Osteocyte (in vitro differentiated cells): Measurements from ENCODE around the gene TYRO3. TPM values are rescaled to one million over a fixed set of nuclear protein-coding genes. Genes with fewer than 3 reads are reported as not detected.

Experiments
- DNase-seq: peaks from one replicate; pipeline ENCODE4 v3.0.0; 2021; ENCODE audit warnings: mixed read lengths; ENCODE audit not compliant: unreplicated experiment; ENCODE audit errors: extremely low spot score
- H3K27ac Mint-ChIP-seq: one replicate; pipeline ENCODE4 v1.8.0; 2021; ENCODE audit warnings: mild to moderate bottlenecking, mixed read lengths; ENCODE audit not compliant: unreplicated experiment
- H3K27me3 Mint-ChIP-seq: one replicate; pipeline ENCODE4 v1.8.0; 2021; ENCODE audit warnings: mixed read lengths; ENCODE audit not compliant: unreplicated experiment
- H3K36me3 Mint-ChIP-seq: one replicate; pipeline ENCODE4 v1.8.0; 2021; ENCODE audit warnings: mixed read lengths; ENCODE audit not compliant: unreplicated experiment
- H3K4me1 Mint-ChIP-seq: one replicate; pipeline ENCODE4 v1.8.0; 2021; ENCODE audit warnings: mixed read lengths; ENCODE audit not compliant: unreplicated experiment
- H3K4me3 Mint-ChIP-seq: one replicate; pipeline ENCODE4 v1.8.0; 2021; ENCODE audit warnings: mild to moderate bottlenecking, moderate library complexity, mixed read lengths; ENCODE audit not compliant: unreplicated experiment
- H3K9me3 Mint-ChIP-seq: one replicate; pipeline ENCODE4 v1.8.0; 2021; ENCODE audit warnings: mixed read lengths; ENCODE audit not compliant: unreplicated experiment
- total RNA-seq: library from RNA; stranded (reverse); gene quantifications from 2 replicates; pipeline ENCODE4 v1.2.1, GENCODE V29; 2021
- TF ChIP-seq, protein P1 (sequence below): fragments of 200-600 bp; sonication (generic); IDR thresholded peaks from 2 replicates; pipeline ENCODE4 v1.5.0; 2021; ENCODE audit warnings: antibody characterized with exemption, mild to moderate bottlenecking, moderate library complexity

The TYRO3 gene
- total RNA-seq, 1 donor from 2014 or later: 8.1 TPM

DNA sequence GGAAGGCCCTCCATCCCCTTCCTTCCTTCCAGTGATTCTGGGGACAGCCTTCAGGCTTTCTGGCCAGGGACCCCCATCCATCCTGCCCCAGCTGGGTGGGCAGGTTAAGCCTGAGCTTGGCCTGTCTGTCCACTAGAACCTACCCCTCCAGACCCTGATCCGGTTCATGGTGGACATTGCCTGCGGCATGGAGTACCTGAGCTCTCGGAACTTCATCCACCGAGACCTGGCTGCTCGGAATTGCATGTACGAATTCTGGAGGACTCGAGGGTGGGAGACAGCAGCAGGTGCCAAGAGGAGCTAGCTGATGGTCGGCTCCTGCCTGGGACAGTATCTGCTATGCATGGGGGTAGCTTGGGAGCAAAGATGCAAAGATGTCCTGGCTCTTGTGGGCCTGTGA is 13.9 kb downstream of the TYRO3 start:
- peaks cover 11% of the 10 kb centered on the region for H3K36me3 Mint-ChIP-seq
- no peaks in the 10 kb centered on the region for H3K27me3 Mint-ChIP-seq
- no peak overlapping the region for H3K27ac Mint-ChIP-seq
- TF ChIP-seq, protein P1, sequence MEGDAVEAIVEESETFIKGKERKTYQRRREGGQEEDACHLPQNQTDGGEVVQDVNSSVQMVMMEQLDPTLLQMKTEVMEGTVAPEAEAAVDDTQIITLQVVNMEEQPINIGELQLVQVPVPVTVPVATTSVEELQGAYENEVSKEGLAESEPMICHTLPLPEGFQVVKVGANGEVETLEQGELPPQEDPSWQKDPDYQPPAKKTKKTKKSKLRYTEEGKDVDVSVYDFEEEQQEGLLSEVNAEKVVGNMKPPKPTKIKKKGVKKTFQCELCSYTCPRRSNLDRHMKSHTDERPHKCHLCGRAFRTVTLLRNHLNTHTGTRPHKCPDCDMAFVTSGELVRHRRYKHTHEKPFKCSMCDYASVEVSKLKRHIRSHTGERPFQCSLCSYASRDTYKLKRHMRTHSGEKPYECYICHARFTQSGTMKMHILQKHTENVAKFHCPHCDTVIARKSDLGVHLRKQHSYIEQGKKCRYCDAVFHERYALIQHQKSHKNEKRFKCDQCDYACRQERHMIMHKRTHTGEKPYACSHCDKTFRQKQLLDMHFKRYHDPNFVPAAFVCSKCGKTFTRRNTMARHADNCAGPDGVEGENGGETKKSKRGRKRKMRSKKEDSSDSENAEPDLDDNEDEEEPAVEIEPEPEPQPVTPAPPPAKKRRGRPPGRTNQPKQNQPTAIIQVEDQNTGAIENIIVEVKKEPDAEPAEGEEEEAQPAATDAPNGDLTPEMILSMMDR: no peak
- no peak overlapping the region for H3K4me3 Mint-ChIP-seq
- peaks cover 11% of the 10 kb centered on the region for H3K4me1 Mint-ChIP-seq
- no peaks in the 10 kb centered on the region for H3K9me3 Mint-ChIP-seq
- no peak for DNase-seq

DNA sequence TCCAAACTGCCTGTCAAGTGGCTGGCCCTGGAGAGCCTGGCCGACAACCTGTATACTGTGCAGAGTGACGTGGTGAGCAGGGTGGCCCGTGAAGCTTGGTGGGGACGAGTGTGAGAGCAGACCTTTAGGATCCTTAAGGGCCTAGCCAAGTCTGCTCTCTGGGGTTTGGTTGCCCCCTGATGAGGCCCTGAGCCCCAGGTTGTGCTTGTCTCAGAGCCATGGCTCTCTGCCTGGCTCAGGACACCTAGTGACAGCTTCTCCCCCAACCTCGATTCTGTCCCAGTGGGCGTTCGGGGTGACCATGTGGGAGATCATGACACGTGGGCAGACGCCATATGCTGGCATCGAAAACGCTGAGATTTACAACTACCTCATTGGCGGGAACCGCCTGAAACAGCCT is 14.4 kb downstream of the TYRO3 start:
- DNase-seq: no peak
- Mint-ChIP-seq H3K27ac (no peak overlapping the region), H3K36me3 (peaks cover 11% of the 10 kb centered on the region), H3K27me3 (no peaks in the 10 kb centered on the region), H3K4me3 (no peak overlapping the region), H3K9me3 (no peaks in the 10 kb centered on the region), H3K4me1 (peaks cover 6% of the 10 kb centered on the region)
- TF ChIP-seq, protein P1: no peak

DNA sequence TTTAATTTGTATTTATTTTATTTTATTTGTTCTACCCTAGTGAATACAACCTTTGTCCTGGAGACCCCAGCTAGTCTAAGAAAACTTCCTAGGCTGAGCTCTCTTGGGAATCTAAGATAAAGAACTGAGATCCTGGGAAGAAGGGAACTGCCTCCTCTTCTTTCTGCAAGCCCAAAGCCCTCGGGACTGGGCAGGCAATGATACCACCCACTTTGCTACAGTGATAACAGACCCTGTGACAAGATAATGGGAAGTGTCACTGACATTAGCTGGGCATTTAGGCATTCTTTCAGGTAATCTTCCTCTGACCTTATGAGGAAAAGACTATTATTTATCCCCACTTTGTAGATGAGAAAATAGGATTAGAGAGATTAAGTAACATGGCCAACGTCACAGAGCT is 15.1 kb downstream of the TYRO3 start:
- Mint-ChIP-seq H3K27ac (no peak overlapping the region), H3K36me3 (peaks cover 9% of the 10 kb centered on the region), H3K9me3 (no peaks in the 10 kb centered on the region), H3K4me3 (no peak overlapping the region), H3K4me1 (peaks cover 7% of the 10 kb centered on the region), H3K27me3 (no peaks in the 10 kb centered on the region)
- TF ChIP-seq, protein P1: no peak
- no peak for DNase-seq

DNA sequence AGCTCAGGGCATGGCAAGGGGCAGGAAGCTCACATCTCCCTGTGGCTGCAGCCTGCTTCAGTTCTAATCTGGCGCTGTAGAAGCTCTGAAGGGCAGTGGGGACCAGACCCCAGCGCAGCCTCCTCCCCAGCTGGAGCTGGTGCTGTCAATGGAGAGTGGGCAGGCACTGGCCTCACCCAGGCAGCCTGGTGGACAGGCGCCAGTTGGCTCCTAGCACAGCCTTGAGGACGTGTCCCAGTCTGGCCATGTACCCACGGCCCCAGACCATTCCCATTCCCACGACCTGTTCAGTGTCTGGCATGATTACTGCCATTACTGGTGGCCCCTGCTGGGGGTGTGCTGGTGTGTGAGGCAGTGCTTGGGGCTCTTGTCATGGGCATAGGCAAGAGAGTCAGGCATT is 16.3 kb downstream of the TYRO3 start:
- Mint-ChIP-seq H3K4me3 (no peak overlapping the region), H3K9me3 (no peaks in the 10 kb centered on the region), H3K36me3 (peaks cover 7% of the 10 kb centered on the region), H3K27ac (no peak overlapping the region), H3K27me3 (no peaks in the 10 kb centered on the region), H3K4me1 (peaks cover 8% of the 10 kb centered on the region)
- no peak for DNase-seq
- TF ChIP-seq, protein P1: no peak

DNA sequence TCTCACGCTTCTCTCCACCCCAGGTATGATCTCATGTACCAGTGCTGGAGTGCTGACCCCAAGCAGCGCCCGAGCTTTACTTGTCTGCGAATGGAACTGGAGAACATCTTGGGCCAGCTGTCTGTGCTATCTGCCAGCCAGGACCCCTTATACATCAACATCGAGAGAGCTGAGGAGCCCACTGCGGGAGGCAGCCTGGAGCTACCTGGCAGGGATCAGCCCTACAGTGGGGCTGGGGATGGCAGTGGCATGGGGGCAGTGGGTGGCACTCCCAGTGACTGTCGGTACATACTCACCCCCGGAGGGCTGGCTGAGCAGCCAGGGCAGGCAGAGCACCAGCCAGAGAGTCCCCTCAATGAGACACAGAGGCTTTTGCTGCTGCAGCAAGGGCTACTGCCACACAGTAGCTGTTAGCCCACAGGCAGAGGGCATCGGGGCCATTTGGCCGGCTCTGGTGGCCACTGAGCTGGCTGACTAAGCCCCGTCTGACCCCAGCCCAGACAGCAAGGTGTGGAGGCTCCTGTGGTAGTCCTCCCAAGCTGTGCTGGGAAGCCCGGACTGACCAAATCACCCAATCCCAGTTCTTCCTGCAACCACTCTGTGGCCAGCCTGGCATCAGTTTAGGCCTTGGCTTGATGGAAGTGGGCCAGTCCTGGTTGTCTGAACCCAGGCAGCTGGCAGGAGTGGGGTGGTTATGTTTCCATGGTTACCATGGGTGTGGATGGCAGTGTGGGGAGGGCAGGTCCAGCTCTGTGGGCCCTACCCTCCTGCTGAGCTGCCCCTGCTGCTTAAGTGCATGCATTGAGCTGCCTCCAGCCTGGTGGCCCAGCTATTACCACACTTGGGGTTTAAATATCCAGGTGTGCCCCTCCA is 19.1 kb downstream of the TYRO3 start:
- H3K9me3 Mint-ChIP-seq: no peaks in the 10 kb centered on the region
- DNase-seq: no peak
- no peaks in the 10 kb centered on the region for H3K27me3 Mint-ChIP-seq
- H3K27ac Mint-ChIP-seq: peak overlapping the region; percentile 23
- TF ChIP-seq, protein P1: no peak
- H3K4me1 Mint-ChIP-seq: peaks cover 8% of the 10 kb centered on the region
- H3K4me3 Mint-ChIP-seq: no peak overlapping the region
- H3K36me3 Mint-ChIP-seq: peaks cover 3% of the 10 kb centered on the region
